Measurements from ENCODE around the gene CCDC88C. TPM values are rescaled to one million over a fixed set of nuclear protein-coding genes. Genes with fewer than 3 reads are reported as not detected.

CCDC88C gene
- total RNA-seq, 1 donor from 2014 or later = 48.2 TPM

DNA sequence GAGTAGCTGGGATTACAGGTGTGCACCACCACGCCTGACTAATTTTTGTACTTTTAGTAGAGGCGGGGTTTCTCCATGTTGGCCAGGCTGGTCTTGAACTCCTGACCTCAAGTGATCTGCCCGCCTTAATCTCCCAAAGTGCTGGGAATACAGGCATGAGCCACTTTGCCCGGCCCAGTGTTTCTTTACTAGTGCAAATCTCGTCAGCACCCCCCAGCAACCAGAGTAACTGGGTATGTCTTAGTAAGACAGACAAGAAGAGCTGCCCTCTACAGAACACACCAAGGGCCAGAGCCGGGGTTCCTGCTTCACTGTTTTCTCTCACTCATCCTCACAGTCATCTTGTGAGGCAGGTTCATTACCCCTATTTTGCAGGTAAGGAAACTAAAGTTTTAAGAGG lies 94.6 kb downstream of the CCDC88C start:
- H3K4me3 Mint-ChIP-seq (ENCODE audit: unreplicated experiment) = no peak overlapping the region
- H3K27ac Mint-ChIP-seq (ENCODE audit: unreplicated experiment) = no peak overlapping the region
- H3K4me1 Mint-ChIP-seq (ENCODE audit: unreplicated experiment) = peaks cover 28% of the 10 kb centered on the region
- DNase-seq (ENCODE audit: low spot score) = no peak
- no peaks in the 10 kb centered on the region for H3K9me3 Mint-ChIP-seq (ENCODE audit: unreplicated experiment)
- H3K27me3 Mint-ChIP-seq (ENCODE audit: unreplicated experiment) = peaks cover 6% of the 10 kb centered on the region
- TF ChIP-seq, protein P1, sequence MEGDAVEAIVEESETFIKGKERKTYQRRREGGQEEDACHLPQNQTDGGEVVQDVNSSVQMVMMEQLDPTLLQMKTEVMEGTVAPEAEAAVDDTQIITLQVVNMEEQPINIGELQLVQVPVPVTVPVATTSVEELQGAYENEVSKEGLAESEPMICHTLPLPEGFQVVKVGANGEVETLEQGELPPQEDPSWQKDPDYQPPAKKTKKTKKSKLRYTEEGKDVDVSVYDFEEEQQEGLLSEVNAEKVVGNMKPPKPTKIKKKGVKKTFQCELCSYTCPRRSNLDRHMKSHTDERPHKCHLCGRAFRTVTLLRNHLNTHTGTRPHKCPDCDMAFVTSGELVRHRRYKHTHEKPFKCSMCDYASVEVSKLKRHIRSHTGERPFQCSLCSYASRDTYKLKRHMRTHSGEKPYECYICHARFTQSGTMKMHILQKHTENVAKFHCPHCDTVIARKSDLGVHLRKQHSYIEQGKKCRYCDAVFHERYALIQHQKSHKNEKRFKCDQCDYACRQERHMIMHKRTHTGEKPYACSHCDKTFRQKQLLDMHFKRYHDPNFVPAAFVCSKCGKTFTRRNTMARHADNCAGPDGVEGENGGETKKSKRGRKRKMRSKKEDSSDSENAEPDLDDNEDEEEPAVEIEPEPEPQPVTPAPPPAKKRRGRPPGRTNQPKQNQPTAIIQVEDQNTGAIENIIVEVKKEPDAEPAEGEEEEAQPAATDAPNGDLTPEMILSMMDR (IDR thresholded peaks at IDR 0.05; ENCODE audit: unreplicated experiment) = no peak
- H3K36me3 Mint-ChIP-seq (ENCODE audit: low read depth, unreplicated experiment) = peaks cover 37% of the 10 kb centered on the region

DNA sequence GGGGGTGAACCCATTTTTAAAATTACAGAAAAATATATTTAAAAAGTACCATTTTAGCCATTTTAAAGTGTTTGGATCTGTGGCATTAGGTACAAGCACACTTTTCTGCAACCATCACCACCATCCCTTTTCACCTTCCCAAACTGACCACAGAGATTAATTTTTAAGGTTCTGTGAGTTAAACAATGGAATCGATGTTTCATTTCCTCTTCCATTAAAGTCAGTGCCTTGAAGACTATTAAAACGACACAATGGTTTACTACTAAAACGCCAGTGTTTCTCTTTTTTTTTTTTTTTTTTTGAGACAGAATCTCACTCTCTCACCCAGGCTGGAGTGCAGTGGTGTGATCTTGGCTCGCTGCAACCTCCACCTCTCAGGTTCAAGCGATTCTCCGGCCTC lies 95.0 kb downstream of the CCDC88C start:
- no peak overlapping the region for H3K27ac Mint-ChIP-seq (ENCODE audit: unreplicated experiment)

DNA sequence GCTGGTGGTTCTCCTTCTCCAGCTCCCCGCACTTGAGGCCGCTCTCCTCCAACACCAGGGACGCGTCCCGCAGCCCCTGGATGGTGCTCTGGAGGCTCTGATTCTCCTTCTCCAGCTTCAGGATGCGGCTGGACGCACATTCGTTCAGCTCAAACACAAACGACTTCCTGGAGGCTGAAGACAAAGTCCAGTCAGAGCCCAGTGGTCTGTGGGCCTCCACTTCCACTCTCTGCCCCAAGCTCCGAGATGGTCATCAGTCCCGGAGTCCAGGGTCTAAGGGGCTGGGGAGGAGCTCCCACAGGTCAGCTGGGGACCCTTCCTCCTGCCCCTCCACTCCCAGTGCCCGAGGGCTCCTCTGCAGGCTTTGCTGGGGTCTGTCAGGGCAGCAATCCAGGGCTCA lies 96.5 kb downstream of the CCDC88C start:
- Mint-ChIP-seq H3K36me3 (ENCODE audit: low read depth, unreplicated experiment) (peaks cover 56% of the 10 kb centered on the region), H3K27me3 (ENCODE audit: unreplicated experiment) (peaks cover 7% of the 10 kb centered on the region), H3K9me3 (ENCODE audit: unreplicated experiment) (no peaks in the 10 kb centered on the region), H3K4me1 (ENCODE audit: unreplicated experiment) (peaks cover 19% of the 10 kb centered on the region), H3K4me3 (ENCODE audit: unreplicated experiment) (no peak overlapping the region), H3K27ac (ENCODE audit: unreplicated experiment) (no peak overlapping the region)
- no peak for DNase-seq (ENCODE audit: low spot score)
- TF ChIP-seq, protein P1 (IDR thresholded peaks at IDR 0.05; ENCODE audit: unreplicated experiment) = no peak

More for the DNA sequence above, 95.0 kb downstream of the CCDC88C start:
- H3K27me3 Mint-ChIP-seq (ENCODE audit: unreplicated experiment) = peaks cover 5% of the 10 kb centered on the region
- no peak overlapping the region for H3K4me3 Mint-ChIP-seq (ENCODE audit: unreplicated experiment)
- H3K4me1 Mint-ChIP-seq (ENCODE audit: unreplicated experiment) = peaks cover 28% of the 10 kb centered on the region
- H3K36me3 Mint-ChIP-seq (ENCODE audit: low read depth, unreplicated experiment) = peaks cover 41% of the 10 kb centered on the region
- H3K9me3 Mint-ChIP-seq (ENCODE audit: unreplicated experiment) = no peaks in the 10 kb centered on the region
- DNase-seq (ENCODE audit: low spot score) = no peak
- TF ChIP-seq, protein P1 (IDR thresholded peaks at IDR 0.05; ENCODE audit: unreplicated experiment) = no peak

DNA sequence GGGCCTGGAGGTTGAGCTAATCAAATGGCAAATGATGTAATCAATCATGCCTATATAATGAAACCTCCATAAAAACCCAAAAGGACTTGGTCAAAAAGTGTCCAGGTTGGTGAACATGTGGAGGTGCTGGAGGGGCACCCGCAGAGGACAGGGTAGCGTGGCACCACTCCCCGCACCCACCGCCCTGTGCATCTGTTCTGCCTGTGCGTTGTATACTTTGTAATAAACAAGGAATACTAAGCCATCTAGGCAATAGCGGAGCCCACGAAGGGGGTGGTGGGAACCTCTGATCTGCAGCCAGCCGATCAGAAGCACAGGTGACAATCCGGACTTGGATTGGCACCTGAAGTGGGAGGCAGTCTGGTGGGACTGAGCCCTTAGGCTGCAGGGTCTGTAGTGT lies 97.4 kb downstream of the CCDC88C start:
- no peaks in the 10 kb centered on the region for H3K9me3 Mint-ChIP-seq (ENCODE audit: unreplicated experiment)
- H3K27me3 Mint-ChIP-seq (ENCODE audit: unreplicated experiment) = peaks cover 8% of the 10 kb centered on the region
- peaks cover 15% of the 10 kb centered on the region for H3K4me1 Mint-ChIP-seq (ENCODE audit: unreplicated experiment)
- no peak overlapping the region for H3K27ac Mint-ChIP-seq (ENCODE audit: unreplicated experiment)
- H3K36me3 Mint-ChIP-seq (ENCODE audit: low read depth, unreplicated experiment) = peaks cover 59% of the 10 kb centered on the region
- H3K4me3 Mint-ChIP-seq (ENCODE audit: unreplicated experiment) = no peak overlapping the region
- TF ChIP-seq, protein P1 (IDR thresholded peaks at IDR 0.05; ENCODE audit: unreplicated experiment) = no peak
- DNase-seq (ENCODE audit: low spot score) = no peak

DNA sequence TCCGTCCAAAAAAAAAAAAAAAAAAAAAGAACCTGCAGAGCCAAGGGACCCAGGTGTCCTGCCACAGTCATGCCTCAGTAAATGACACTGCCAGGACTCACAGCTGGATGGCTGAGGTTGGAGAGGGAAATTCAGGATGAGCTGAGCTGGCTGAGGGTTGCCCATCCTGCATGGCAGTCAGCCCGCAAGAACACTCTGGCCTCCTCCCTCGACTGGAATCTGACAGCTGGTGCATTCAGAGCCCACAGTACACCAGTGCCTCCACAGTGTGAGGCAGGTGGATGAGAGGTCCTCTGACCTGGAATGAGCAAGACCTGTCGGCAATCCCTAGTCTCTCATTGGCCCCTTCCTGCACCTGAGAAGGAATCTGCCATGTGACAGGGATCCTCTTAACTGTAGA lies 98.7 kb downstream of the CCDC88C start:
- H3K27me3 Mint-ChIP-seq (ENCODE audit: unreplicated experiment) = peaks cover 12% of the 10 kb centered on the region
- H3K27ac Mint-ChIP-seq (ENCODE audit: unreplicated experiment) = no peak overlapping the region
- H3K9me3 Mint-ChIP-seq (ENCODE audit: unreplicated experiment) = peaks cover 6% of the 10 kb centered on the region
- peaks cover 71% of the 10 kb centered on the region for H3K36me3 Mint-ChIP-seq (ENCODE audit: low read depth, unreplicated experiment)
- peaks cover 10% of the 10 kb centered on the region for H3K4me1 Mint-ChIP-seq (ENCODE audit: unreplicated experiment)
- TF ChIP-seq, protein P1 (IDR thresholded peaks at IDR 0.05; ENCODE audit: unreplicated experiment) = no peak
- DNase-seq (ENCODE audit: low spot score) = no peak
- H3K4me3 Mint-ChIP-seq (ENCODE audit: unreplicated experiment) = no peak overlapping the region

Data from endothelial cell (in vitro differentiated cells).